Stimulated activated CD8-positive, alpha-beta memory T cell treated with anti-CD3 and anti-CD28 coated beads, Interleukin-15, amount 100 ng/mL, for 24 hours (primary cell): ENCODE data around the gene ETV7.

ENCODE experiments used
- DNase-seq: peaks from one replicate; pipeline ENCODE4 v3.0.0-alpha.2; 2020; ENCODE audit warnings: low read depth

Gene ETV7

GRCh38 chr6:36319821-36320220 lies 67.6 kb downstream of the ETV7 start:
- no peak for DNase-seq

- no peak for DNase-seq
These were observed 68.1 kb downstream of the ETV7 start for GRCh38 chr6:36319436-36319762.

DNA sequence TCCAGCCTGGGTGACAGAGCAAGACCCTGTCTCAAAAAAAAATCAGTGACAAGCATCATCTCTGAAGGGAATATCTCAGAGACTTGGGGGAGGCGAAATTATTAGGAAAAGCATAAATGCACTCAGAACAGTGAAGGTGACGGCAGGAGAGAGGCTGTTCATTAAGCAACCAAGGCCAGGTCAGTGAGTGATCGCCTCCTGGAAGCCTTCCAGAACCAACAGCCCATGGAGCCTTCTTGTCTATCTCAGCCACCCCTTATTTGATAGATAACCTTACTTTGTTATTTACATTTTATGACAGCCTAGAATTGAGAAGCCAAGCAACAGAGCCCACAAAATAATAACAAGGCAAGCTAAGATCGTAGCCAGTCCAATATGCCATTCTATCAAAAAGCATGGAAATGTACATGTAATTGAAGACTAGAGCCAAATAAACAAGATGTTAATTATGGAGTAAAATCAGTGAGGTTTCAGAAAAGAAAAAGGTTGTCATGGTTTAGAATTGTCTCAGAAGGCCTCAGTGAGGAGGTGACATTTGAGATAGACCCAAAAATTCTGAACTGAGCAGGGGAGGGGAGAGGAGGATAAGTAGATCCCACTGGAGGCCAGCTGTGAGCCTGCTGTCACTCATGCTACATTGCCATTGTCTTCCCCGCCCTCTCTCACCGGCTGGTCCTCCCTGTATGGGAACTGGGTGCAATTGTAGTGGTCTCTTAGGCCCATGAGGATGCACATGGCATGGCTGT lies 68.6 kb downstream of the ETV7 start:
- DNase-seq: no peak

GRCh38 chr6:36317623-36318022 lies 69.8 kb downstream of the ETV7 start:
- no peak for DNase-seq
